CD4-positive, alpha-beta T cell treated with Interferon gamma for 1 hour (primary cell): ENCODE measurements around the gene GRIK4.

Experiments used
- DNase-seq: peaks from one replicate; pipeline ENCODE4 v3.0.0-alpha.2; 2020

The GRIK4 gene

DNA sequence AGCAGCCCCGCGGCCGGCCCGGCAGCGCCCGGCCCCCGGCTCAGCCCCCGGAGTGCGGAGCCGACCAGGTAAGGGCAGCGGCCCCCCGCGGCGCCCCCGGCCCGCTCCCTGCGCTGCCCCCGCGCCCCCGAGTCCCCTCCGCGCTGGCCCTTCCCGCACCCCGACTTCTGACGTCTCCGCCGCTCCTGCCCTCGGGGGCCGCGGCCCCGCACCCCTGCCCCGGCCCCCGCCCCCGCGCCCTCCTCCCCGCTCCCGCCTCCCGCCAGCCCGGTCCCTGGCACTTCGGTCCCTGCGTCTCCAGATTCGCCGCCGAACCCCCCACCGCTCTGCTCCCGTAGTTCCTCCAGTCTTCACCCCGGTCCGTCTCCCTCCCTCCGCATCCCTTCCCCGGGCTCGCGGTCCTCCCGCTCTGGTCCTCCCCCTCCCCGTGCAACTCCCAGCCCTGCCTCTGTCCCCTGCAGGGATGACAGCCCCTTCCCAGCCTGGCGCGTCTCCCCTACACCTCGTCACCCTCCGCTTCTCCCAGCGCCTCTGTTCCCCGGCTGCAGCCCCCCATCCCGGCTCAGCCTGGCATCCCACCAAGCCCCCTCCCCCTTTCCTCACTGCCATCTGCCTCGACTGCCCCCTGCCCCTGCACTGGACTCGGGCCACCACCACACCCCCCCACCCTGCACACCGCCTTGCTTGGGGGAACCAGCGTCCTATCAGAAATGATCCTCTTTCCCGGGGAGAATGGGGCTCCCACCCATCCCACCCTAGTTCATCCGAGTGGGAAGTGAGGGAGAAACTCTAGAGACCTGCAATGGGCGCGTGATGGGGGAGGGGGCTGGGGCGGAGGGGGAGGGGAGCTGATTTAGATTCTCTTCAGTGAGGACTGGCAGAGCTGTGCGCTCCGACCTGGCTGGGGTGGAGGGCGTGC, 531 bp downstream of the GRIK4 start:
- DNase-seq, result no peak

DNA sequence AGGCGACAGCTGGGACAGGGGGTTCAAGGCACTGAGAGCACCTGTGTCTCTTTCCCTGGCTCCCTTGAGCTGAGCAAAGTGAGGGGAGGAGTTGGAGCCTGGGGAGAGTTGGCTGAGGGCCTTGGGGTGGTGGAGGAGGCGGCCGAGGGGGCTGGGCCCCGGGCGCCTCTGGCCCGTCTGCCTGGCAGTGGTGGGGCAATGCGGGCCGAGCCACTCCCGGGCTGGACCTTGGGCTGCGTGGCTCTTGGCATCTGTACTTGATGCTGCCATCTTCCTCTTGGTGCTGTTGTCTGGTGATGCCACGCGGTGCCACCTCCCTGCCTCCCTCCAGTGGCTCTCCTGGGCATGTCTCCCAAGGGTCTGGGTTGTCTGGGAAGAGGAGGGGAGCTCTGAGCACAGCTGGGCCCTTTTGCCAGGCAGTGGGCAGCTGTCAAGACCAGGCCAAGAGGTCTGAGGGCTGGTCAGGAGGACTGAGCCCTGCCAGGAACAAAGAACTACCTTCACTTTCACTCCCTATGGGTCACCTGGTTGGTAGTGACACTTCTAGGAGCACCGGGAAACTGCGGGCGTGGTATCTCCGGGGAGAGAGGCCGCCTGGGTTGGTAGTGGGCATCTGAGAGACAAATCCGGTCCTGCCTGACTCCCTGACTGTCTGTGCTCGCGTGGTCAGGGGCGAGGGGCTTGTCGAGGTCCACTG, 1.3 kb downstream of the GRIK4 start:
- no peak for DNase-seq

DNA sequence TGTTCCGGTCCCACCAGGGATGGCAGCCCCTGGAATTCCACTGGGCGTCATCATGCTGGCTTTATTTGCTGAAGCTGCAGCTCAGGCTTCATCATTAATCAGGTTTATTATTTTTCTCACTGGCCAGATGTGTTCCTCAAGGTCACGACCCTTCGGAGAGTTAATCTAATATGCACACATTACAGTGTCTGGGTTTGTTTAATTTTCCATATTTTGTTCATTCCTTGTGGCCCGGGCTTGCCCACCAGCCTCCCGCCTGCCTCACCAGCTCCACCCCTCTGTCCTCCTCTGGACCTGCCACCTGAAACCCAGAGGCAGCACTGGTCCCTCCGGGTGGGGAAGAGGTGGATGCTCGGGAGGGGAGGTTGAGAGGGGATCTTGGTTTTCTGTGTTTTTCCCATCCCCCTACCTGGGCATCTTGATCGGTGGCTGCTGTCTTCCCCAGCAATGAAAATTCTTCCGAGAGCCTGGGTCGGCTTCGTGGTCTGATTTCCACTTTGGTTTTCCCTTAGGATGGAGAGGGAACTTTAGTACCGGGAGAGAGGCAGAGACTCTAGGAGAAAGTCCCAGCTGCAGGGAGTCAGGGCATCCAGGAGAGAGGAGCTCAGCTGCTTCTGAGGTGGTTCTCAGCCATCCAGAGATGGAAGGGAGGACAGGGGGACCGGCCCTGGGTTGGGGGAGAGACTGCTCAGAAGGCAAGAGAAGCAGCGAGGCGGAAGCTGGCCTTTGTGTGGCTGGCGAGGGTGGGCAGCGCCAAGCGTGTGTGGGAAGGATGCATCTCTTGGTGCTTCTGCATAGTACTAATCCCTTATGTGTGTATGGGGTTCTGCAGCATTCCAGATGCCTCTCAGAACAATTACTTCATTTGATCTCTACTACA, 2.1 kb downstream of the GRIK4 start:
- DNase-seq, result no peak

DNA sequence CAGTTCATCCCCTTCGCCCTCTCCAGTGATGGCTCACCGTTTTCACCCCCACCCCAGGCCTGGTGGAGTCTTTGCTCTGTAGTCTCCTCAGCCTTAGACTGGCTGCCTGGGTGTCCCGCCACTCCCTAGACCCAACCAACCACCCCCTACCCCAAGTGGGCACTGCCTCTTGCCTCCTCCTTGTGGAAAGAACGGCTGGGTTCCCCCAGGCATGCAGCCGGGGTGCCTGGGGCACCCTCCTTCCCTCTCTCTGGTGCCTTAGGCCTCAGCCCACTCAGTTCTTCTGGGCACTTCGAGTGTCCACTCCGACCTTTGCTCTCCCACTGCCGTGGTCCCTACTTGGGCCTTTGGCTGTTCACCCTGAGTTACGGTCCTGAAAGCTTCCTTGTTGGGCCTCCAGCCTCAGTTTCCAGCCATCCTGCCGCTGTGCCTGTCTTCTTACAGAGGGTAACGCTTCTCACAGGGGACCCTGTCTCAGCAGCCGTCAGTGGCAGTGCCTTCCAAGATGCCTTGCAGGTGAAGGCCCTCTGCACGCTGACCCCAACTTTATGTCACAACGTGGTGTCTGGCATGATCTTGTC, 3.1 kb downstream of the GRIK4 start:
- no peak for DNase-seq

DNA sequence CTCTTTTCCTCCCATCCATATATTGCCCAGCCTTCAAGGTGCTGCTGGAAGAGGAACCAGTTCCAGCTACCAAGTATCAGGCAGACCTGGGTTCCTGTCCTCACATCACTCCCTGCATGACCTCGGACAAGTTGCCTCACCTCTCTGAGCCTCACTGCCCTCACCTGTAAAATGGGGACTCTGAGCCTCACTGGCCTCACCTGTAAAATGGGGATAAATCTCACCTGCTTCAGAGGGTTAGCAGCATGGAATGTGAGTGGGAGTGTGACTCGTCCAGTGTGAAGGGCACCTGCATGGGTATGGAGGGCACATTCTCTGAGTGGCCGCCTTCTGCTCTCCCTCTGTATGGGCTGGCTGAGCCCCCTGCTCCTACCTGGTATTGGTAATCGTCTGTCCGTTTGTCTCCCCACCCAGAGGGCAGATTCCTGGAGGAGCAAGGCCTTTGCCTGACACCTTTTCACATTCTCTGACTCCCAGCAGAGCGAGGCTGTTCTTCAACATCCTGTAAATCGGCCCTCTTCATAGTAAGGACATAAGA, 3.7 kb downstream of the GRIK4 start:
- DNase-seq, result no peak

DNA sequence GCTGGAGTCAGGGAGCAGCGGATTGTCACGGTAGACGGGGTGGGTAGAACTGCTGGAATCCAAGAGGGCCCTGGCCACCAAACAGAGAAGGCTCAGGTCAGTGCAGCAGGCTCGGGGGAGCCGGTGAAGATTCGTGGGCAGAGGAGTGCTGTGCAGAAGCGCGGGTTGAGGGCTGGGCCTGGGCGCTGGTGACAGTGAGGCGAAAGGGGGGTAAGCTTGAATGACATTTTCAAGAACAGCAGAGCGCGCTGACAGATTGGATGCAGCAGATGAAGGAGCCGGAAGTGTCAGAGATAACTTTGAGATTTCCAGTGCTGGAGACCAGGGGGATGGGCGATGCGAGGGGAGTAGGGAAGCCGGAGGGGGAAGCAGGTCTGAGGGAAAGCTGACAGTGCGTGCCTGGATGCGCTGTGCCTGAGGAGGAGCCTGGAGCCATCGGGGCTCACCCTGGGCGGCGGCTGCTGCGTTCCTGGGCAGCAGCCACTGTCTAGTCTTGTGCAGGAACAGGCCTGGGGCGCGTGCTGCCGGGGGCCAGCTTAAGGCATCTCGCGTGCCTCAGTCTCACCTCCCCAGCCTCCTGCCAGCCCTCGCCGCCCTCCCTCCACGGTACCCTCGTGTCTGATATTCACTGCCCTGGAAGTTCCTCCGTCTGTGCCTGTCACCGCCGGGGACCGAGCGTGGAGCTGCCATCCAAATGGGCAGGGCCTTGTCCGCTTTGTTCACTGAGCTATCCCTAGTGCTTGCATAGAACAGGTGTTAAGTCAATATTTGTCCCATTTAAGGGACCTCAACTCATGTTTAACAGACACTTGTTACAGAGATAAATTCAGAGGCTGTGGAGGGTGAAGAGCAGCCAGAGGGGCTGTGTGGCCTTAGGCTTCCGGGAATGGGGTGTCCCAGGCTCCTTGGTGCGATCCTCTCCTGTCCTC, 5.2 kb downstream of the GRIK4 start:
- no peak for DNase-seq

DNA sequence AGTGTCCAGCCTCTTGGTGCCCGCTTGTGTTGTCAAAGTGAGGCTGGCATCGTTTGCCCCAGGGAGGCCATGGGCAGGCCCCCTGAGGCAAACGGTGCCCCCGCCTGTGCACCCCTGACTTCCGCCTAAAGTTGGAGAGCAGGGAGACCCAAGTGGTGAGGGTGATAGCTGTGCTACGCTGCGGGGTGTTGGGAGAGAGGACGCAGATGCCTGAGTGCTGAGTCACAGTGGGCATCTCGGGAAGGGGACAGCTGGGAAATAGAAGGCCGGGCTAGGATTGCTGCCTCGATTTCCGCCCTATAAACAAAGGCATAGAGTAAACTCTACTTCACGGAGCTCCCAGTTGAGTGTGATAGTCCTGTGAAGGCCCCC, 5.8 kb downstream of the GRIK4 start:
- DNase-seq, result no peak

DNA sequence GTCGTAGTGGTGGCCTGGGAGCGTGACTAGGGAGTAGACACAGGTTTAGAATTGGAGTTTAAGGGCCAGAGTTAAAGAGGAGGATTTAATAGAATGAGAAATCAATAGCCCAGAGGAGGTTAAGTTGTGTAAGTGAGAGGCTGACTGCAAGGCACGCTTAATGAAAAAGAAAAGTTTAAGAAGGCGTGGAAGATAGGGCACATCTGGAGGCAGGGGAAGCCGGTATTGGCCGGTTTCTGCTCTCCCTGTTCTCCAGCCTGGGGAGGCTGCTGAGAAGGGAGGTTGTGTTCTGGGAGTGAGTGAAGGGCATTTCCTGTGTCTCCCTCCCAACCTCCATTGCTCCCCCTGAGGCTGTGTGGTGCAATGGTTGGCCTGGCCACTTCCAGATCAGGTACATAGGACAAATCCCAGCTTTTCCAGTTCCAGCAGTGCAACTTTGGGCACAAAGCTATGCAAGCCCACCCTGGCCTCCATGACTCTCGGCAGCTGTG, 6.3 kb downstream of the GRIK4 start:
- no peak for DNase-seq

DNA sequence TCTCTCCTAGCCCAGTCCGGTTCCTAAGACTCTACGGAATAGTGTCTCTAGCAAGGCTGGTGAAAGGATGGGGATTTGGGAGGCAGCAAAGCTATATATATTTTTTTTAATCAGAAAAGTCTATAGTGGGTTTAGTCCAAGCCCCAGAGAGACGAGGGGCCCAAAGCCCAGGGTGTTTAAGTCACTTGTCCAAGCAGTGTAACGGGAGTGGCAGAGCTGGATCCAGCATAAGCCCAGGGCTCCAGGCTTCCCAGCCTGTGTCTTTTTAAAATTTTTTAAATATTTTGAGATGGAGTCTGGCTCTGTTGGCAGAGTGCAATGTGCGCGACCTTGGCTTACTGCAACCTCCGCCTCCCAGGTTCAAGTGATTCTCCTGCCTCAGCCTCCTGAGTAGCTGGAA, 6.8 kb downstream of the GRIK4 start:
- no peak for DNase-seq

DNA sequence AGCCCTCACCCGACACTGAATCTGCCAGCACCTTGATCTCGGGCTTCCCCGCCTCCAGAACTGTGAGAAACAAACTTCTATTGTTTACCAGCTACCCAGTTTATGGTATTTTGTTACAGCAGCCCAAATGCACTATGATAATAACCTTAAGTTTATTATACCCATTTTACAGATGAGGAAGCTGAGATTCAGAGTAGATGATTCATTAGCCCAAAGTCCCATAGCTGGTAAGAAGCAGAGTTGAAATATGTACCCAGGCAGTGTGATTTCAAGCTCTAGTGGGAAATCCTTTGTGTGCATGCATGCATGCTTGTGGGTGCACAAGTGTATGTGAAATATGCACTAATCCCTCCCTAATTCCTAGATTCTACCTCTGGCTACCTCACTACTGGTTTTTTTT, 7.9 kb downstream of the GRIK4 start:
- DNase-seq, result no peak

DNA sequence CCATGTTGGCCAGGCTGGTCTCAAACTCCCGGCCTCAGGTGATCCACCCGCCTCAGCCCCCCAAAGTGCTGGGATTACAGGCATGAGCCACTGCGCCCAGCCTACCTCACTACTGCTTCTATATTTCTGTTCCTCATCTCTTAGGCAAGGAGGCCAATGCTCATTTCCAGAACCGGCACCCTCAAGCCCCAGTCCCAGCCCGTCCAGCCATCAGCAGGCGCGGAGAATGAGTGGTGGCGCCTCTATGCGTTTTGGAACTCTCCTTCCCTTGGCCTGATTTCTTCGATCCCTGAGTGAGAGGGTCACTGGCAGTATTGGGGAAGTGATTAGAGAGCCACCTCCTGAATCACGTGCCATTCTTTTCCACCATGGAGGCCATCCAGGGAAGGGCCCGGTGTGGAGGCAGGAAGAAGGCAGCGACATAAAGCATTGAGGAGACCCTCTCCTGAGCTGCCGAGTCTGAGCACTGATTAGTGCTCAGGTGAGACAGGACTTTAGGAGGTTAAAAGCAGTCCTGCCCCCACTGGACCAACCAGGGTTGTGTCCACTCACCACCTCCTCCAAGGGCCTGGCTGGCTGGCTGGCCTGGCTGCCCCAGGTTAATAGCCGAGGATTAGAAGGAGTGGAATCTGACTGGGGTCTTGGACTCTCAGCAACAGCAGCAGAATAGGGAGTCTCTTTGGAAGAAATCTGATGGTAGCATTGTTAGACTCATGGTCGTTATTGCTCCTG, 8.7 kb downstream of the GRIK4 start:
- DNase-seq, result no peak

DNA sequence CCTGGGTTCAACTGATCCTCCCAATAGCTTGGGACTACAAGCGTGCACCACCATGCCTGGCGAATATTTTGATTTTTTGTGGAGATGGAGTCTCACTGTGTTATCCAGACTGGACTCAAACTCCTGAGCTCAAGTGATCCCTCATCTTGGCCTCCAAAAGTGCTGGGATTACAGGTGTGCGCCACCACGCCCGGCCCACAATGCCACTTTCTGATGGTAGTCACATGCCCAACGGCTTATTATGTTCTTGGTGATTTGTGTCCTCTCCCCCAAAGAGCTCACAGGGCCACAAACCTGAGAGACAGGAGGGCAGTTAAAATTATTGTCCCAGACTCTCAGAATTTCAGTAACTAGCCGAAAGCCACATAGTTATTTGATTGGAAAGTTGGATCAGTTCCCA, 9.6 kb downstream of the GRIK4 start:
- DNase-seq, result no peak

DNA sequence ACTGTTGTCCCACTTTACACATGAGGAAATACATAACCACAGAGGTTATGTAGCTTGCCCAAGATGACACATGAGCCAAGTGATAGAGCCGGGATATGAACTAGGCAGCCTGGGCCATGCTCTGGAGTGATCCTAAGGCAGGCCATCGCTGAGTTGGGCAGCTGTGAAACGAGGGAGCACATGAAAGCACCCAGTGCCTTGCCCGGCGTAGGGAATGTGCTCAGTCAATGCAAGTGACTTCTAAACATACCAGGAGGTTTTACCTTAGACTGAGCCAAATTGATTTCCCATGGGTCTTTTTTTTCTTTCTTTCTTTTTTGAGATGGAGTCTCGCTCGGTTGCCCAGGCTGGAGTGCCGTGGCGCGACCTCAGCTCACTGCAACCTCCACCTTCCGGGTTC, 10.5 kb downstream of the GRIK4 start:
- DNase-seq, result no peak

DNA sequence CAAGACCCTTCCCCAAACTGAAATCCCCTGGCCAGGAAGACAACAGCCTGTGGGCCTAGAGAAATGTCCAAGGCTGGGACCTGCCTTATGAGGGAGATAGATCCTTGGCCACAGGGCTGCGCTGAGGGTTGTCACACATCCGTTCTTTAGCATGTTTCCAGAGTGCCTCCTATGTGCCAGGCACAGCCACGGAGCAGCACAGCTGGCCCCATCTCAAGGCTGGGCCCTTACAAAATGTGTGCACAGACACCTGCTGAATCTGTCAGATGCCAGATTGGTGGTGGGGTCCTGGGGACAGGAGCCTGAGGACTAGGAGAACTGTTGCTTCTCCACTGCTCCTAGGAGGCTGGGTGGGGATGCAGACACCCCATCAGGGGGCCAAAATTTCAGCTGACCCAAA, 11.2 kb downstream of the GRIK4 start:
- no peak for DNase-seq

DNA sequence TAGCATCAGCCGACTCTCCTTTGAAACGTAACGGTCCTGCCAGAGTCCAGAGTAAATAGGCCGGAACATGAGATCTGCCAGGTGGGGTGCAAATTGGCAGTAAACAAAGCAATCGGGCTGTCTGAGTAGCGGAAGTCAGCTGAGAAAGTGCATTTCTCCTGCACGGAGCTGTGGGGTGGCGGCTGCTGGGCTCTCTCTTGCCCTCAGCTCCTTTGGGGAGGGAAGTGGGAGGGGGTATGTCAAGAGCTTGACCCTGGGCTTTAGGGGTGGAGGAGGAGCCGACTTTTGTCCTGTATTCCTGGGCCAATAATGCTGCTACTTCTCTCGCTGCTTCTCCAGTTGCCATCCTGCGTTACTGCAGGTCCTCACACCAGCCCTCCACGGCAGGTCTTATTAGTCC, 11.6 kb downstream of the GRIK4 start:
- no peak for DNase-seq

DNA sequence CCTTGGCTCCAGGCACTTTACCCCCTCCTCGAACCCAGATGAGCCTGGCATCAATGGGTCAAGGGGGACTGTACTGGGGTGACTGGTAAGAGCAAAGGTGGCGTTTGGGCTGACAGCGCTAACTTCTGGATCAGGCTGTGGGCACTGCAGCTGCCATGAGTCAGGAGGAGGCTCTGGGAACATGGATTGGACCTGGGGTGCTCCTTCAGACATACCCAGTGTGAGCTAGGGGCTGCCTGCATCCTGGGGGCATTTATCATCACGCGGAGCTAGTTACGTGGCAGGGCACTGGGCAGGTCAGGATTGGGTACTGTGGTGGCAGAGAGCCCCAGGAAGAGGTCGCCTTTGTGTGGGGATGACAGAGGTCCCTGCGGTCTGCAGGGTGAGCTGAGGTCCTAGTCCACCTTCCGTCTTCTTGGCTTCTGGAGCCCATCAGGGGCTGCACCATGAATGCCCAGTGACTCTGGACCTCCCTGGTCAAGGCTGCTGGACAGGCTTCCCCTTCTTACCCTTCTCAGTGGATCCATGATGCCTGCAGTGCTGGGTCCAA, 13.1 kb downstream of the GRIK4 start:
- DNase-seq, result no peak

DNA sequence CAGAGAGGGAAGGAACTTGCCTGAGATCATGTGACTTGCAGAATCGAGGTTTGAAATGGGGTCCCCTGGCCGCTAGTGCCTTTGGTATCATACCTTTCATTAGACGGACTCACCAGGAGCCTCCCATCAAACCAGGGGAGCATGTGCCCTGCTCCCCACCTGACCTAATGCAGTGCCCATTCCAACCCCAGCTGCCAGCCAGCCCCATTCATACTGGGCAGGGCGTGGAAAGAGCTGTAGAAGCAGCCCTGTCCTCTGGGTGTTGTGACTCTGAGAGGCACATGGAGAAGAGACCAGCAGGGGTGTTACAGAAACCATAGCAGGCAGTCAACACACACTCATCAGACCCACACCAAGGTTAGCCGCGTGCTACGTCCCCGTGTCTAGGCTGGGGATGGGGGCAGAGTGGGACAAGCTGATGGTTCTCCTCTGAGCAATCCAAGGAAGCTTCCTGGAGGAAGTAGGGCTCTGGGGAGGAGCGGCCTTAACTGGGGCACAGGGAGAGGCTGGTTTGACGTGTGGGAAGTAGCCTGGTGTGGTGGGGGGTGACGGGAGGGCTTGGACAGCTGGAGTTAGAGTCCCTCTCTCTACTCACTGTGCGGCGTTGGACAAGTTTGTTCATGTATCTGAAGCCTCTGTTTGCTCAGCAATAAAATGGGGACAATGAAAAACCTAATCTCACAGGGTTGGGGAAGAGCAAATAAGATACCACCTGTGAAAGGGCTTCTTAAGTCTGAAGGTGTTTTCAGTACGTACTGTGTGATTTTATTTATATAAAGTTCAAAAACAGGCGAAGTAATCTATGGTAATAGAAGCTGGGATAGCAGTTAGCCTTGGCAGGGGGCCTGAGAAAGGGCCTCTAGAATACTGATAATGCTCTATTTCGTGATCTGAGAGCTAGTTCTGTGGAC, 14.0 kb downstream of the GRIK4 start:
- DNase-seq, result no peak

DNA sequence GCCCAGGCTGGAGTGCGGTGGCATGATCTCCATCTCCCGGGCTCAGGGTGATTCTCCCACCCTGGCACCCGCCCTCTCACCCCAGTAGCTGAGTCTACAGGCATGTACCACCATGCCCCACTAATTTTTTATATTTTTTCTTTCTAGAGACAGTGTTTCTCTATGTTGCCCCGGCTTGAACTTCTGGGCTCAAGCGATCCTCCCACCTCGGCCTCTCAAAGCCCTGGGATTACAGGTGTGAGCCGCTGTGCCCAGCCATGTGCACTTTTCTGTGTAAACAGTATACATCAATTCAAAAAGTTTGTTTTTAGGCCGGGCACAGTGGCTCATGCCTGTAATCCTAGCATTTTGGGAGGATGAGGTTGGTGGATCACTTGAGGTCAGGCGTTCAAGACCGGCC, 14.7 kb downstream of the GRIK4 start:
- DNase-seq, result no peak

DNA sequence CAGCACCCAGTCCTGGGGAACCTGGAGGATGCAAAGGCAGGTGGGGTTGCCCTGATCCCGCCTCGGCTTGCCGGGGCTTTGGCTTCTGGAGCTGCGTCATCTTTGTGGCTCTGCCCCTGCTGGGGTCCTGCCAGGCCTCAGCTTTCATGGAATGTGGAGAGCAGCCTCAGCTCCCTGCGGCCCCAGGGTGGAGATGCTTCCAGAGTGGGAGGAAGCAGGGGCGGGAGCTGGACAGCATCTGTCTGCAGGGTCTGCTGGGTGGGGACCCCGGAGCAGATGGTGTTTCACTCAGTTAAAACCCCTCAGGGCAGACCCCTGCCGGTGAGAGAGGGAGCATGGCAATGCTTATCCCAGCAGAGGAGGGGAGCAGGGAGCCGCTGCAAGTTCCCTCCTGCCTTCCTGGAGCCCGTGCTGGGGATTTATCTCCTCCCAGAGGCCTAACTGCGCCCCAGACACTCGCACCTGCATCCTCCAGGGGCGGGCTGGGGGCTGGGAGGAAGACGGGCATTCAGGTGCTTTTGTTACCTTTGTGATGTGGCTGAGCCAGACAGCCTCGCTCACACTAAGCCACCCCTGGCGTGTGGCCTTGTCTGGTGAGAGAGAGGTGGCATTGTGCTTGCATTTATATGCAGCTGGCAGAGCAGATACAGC, 15.7 kb downstream of the GRIK4 start:
- DNase-seq, result no peak
